HT-29 (cell line): ENCODE measurements around the gene CDKL5. TPM values are rescaled to one million over a fixed set of nuclear protein-coding genes. Genes with fewer than 3 reads are reported as not detected.

Experiments
- DNase-seq: peaks from one replicate; pipeline ENCODE4 v3.0.0-alpha.2; 2015; ENCODE audit warnings: low spot score
- small RNA-seq: library from RNA; depleted of rRNA; stranded (forward); fragments of <200 nt; gene quantifications from one replicate; pipeline ENCODE3, GENCODE V24; 2014
- total RNA-seq: library from RNA; depleted of rRNA; stranded (reverse); fragments of >200 nt; shearing (Covaris generic); gene quantifications from 2 replicates; pipeline ENCODE4 v1.2.3, GENCODE V29; 2014; rRNA removed

CDKL5 gene
- total RNA-seq, 1 experiment from 2014 or later = 3.2 TPM

DNA sequence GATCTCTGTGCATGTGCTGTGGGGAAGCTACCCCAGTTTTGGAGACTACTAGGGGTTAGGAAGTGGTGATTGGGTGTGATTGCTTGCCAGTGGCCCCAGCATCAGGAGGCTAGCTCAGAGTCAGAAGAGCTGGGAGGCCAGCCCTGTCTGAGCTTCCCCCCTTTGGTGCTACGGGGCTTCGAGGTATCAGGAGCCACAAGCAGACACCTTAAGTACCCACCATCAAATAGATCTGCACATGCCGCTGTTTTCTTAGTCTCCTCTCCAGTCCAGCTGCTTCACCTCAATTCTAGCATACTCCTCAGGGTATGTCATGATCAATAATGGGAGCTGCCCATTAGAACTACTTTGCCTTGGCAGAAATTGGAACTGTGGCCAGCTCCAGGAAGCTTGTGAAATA is 271.2 kb downstream of the CDKL5 start:
- no peak for DNase-seq

GRCh38 chrX:18698737-18699650 is 273.6 kb downstream of the CDKL5 start:
- no peak for DNase-seq

- DNase-seq = peak; percentile 66
Measured at GRCh38 chrX:18701621-18702361, 276.4 kb downstream of the CDKL5 start.

DNA sequence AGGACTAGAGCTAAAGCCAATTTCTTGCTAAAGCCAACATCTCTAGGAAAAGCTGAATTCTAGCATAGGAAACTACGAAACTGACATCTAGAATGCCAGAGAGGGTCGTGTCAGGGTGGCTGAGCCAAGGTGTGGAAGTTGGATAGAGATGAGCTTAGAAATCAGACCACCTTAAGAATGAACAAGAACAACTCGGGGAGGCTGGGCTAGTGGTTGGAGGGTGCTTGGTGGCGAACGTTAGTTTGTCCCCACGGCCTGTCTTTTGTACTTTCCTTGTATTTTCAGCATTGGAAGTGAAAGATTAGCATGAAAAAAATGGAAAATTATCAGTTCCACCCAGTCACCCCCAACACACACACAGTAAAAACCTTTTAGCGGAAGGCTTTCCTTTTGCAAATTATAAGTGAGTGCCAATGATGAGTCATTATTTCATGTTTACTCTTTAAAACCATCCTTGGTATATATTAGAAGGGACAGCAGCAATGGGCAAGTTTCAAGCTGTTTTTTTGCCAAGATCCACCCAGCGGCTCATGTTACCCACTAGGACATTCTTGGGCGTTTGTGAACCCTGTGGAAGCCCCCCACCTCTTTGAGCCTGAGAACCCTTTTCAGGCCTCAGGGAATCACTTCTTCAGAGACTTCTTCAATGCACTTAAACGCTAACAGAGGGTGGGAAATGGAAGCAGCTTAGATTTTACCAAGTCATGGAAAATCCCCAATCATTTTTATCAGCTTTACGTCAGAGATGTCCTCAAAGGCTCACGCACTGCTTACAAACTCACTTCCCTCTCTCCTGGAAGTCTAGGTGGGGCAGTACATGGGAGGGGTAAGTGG is 277.2 kb downstream of the CDKL5 start:
- peak; percentile 51 for DNase-seq

Small RNA genes lying within 50 kb of the gene (small RNA-seq; reads per million reads assigned to genes)
- gene RF00019 = not detected

Other genes starting within 250 kb of the CDKL5 start
- not detected in 2 replicates for gene BEND2, start 204.7 kb upstream of the CDKL5 start, total RNA-seq
- 0.47 and 0.66 TPM in 2 replicates for gene SCML2, start 70.9 kb upstream of the CDKL5 start, total RNA-seq
- gene RS1, start 246.5 kb downstream of the CDKL5 start, total RNA-seq = not detected in 2 replicates